Jurkat, Clone E6-1 (cell line): ENCODE measurements around the gene ICE1. TPM values are rescaled to one million over a fixed set of nuclear protein-coding genes. Genes with fewer than 3 reads are reported as not detected.
"Not testable (repeated sequence)": the region's sequence is repeated elsewhere in the genome, so short reads cannot be mapped to it uniquely, and the experiment has no call there.

Experiments used
- DNase-seq: peaks from one replicate; pipeline ENCODE4 v3.0.0-alpha.2; 2011; ENCODE audit warnings: low read depth, low spot score
- H3K4me3 ChIP-seq: 2 replicates; pipeline ENCODE4 v1.5.1; 2011; ENCODE audit warnings: mild to moderate bottlenecking, low read length, control low read depth, moderate library complexity
- polyA plus RNA-seq: library from polyadenylated mRNA; unstranded; fragments of >200 nt; gene quantifications from one replicate; pipeline ENCODE4 v1.2.1, GENCODE V29; 2012; ENCODE audit warnings: missing spikeins; ENCODE audit not compliant: insufficient read length, insufficient read depth

The ICE1 gene, protein sequence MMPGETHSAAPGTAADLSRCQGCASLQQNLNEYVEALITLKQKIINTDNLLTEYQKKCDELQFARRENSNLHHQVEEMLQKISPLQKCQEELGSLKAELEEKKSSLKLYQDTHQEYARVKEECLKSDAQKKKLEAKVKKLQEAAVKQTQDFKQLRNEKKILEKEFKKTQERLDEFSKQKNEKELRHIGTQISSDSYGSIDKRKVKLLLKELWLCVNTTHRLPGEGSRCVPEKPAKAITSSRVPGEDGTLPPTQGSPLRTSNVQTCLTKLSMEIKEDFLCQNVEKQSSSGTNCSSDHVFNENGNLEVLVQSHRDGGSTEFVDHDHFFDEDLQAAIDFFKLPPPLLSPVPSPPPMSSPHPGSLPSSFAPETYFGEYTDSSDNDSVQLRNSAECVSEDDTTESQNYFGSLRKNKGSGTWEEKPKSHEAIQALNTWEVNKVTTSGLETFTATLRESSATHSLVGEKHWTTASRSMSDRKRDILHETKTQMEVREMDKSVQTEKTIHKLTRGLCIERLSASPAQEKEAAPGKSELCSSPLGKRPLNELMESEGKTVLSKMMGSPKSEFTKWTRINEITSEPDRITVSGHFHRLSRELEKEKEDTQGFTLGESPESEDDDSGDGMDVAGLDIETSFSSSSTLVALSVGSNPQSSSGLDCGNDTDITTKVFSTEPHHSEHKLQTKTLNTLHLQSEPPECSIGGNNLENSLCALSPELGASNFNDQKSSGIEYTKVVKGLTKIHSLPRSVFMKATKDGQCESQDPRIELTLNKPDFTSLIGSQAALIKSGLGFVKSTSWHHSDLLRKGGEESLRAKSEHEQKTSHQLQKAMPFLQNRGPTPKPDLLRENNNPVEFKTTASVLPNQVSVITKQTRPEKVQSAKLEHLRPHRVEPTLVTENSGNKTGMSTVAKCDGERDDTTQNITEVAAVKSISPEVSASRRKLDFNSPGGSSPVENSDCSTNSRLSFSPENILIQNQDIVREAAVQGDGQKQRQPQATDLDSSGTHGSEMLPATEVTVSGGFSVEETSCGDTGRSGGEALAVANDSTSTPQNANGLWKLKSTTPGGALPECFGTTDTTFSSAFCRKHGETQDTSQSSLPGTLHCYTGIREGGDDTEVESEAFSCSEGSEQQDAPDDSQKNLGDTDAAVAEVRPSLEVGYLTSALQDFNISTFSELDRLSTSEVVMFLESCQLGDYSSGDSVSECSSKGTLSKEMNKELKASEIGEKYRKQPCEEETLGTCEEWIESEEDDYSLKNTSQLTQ (N-terminal part only)
- 29.3 TPM for polyA plus RNA-seq

DNA sequence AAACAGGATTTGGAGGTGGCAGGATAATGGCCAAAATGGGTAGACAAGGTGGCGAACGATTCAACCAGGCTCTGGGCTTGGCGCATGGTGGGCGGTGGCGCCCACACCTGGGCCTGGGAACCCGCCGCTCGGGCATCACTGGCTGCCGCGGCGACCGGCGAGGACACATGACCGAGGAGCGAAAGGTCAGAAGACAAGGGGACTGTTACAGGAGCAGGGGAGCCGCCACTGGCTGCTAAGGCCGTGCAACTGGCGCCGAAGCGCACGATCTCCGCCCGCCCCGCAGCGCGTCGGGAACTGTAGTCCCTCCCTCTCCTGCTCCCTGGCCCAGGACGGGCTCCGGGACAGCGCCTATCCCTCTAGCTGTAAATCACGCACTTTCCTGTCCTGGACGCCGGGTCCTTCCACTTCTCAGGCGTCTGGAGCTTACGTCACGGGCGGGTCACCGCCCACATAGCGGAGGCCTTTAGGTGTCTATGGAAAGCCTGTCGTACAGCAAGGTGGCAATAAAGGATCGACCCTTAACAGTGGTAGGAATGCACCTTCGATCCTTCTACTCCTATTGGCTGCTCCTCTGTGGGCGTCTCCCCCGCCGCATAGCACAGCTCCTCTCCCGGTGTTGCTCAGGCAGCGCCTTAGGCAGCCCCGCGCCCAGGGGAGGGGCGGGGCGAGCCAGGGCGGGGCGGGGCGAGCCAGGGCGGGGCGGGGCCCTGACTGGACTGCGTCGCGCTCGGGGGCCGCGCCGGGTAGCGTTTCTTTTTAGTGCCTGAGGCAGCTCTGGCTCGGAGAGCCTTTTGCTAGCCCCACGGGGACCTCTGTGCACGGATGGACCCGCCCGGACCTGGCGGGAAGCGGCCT, at the start of gene ICE1:
TSS of gene ICE1 (plus strand) at position 717 of the 858 bp plus-strand sequence. CDS start 239 bp downstream, outside the sequence.
- DNase-seq: peak; percentile 97
- H3K4me3 ChIP-seq: peak within 1 kb of the TSS; percentile 88

DNA sequence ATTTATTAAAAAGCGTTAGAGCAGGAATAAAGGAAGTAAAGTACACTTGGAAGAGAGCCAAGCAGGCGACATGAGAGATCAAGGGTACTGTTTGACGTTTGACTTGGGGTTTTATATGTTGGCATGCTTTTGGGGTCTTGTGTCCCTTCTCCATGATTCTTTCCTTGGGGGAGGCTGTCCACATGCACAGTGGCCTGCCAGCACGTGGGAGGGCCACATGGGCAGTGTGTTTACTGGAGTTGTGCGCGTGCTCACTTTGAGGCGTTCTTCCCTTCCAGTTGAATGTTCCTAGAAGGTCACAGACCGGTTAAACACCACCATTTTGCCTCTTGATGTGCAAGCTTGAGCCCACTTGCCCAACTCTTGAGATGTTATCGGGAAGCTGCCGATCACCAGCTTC, 49.5 kb upstream of the ICE1 start:
- H3K4me3 ChIP-seq: no peak overlapping the region
- DNase-seq: no peak

DNA sequence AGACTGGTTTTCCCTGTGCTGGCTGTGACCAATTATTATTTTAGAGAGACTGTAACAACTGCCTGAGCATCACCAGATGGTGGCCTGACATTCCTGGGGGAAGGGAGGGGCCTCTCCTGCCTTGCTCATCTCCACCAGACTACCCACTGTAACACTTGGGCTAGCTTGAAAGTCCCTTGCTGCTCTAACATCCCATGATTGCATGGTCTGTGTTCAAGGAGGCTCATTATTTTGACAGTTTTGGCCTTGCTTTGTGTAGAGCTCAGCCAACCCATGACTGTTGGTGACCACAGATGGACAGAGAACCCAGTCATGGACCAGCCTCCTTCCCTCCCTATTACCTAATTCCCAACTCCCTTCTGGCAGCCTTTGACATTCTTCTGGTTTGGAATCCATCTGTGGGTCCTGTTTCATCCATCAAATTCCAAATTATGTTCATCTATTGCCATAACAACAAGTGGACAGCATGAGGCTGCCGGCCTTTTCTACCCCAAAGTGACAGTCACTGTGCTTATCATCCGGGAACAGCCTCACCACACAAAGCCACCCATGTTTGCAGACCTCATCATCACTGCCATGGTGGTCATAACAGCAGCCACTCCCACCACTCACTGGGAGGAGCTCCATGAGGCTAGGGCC, 49.0 kb upstream of the ICE1 start:
- DNase-seq: no peak
- H3K4me3 ChIP-seq: no peak overlapping the region

DNA sequence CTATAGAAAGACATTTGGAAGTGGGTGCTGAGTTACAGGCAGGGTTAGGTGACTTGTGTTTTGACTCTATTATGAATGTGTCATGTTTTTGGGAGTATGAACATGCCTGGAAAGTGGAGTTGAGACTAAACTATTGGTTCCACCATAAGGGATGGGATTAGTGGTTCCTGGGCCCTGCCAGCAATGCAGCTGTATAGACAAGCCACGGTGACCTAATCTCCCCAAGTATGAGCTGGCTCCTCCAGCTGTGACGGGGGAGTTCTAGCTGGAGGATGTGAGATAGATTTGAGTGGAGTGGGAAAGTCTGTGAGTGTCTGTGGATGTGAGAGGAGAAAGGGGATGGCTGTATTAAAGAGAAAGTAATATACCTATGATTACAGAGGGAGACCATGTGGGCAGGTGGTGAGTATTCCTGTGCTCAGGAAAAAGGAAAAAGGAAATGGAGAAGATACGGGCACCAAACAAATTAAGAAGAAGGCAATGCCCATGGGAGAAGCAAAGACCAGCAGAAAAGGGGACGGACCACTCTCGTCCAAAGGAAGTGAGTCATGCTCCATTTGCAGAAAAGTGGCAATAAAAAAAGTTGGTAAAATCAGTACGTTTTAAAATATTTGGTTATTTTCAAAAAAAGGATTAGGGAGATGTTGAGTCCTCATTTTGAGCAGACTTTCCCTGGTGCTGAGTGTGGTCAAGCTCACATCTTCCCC, 48.3 kb upstream of the ICE1 start:
- no peak overlapping the region for H3K4me3 ChIP-seq
- no peak for DNase-seq

DNA sequence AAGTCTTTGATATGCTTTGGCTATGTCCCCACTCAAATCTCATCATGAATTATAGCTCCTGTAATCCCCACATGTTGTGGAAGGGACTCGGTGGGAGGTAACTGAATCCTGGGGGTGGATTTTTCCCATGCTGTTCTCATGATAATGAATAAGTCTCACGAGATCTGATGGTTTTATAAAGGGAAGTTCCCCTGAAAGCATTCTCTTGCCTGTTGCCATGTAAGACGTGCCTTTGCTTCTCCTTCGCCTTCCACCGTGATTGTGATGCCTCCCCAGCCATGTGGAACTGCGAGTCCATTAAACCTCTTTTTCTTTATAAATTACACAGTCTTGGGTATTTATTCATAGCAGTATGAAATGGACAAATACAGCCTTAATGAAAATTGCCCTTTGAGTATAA, 44.7 kb upstream of the ICE1 start:
- H3K4me3 ChIP-seq: no peak overlapping the region
- DNase-seq: no peak

DNA sequence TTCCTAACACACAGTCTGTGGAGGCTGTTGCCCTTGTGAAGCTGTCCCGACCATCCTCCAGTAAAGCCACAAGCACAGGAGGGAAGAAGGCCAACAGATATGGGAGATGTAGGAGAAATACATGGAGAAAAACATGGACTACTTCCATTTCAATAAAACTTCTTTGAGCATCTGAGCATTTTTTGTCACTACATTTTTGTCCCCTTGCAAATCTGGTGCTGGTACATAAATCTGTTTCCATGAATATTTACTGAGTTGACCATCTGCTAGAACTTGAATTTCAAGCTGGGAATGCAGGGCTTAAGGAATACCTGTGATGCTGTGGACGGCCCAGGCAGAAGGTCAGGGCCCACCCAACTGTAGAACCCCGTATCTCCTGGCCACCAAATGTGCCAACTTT, 43.9 kb upstream of the ICE1 start:
- DNase-seq: no peak
- H3K4me3 ChIP-seq: no peak overlapping the region

DNA sequence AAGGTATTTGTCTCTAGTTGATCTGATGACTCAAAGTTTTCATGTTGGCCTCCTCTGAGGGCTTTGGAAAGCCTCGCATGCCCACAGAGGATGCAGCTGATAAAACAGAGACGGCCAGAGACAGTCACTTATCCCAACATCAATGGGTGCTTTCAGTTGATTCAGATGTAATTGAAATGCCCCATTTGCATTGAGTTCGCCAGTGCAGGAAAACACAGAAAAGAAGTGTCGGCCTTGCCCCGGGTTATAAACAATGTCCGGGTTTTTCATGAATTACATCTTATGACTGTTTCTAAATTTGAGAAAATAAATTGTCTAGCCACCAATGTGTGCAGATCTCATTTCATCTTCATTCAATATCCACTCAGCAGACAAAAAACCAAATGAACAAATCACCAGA, 42.2 kb upstream of the ICE1 start:
- no peak overlapping the region for H3K4me3 ChIP-seq
- DNase-seq: no peak

DNA sequence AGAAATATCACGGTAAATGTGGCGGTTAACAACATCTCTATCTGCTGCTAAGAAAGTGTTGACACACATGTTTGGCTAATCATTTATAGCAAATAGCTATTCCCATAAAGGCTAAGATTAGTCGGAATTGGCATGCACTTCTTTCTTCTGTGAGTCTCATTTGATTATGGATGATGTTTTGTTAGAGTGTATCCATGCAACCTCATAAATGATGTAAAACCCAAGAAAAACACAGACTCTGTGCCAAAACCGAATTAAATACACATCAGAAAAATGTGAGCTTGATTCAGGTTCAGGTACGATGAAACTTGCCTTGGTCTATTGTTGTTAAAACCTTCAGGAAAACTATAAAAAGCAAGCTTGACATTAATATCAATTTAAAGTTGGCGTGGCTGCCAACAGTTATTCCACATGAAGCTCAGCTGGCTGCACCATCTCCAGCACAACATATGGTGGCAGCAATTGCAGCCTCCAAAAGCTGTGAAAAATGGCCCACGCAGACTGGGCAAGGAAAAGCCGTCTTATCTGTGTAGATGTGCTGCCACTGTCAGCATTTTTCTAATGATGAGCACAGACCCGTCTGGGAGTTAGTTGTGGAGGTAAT, 41.1 kb upstream of the ICE1 start:
- H3K4me3 ChIP-seq: no peak overlapping the region
- DNase-seq: no peak

DNA sequence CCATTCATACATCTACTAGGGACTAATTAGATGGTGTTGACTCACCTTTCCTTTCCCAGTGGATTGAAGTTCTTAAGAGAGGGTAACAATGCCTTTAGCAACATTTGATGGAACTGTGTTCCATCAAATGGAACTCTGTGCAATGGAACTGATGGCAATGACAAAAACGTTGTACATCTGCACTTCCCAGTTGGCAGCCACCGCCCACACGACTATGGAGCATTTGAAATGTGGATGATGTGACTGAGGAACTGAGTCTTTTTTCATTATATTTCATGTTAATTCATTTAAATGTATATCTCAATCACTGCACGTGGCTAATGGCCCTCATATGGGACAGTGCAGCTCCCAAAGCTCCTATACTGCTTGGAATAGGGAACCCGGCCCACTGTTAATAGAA, 39.0 kb upstream of the ICE1 start:
- no peak overlapping the region for H3K4me3 ChIP-seq
- DNase-seq: no peak

DNA sequence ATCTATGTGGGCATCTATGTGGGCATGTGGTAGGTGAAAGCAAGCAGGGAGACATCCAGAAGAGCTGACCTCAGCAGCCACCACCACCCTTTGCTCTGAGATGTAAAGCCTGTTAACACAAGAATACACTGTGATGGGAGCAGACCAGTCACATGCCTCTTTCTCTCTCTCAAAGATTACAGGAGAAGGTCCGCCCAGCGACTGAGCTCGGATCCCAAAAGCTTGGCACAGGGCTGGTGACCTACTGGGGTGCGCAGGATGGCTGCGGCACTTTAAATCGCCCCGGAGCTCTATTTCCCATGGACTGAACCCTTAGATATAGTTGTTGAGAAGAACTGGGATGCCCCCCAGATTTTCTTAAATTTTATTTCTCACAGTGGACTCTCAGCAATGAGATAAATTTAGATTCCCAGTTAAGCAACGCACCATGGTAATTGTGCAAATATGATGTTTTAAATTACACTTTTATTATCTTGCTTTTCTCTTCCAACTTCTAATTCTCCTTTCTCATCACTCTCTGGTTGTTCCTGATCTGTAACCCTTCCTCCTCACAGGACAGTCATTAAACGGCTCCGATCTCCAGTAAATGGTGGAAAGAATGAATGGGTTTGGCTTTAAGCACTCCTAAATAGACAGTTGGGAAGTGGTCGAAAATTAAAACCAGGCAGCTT, 37.7 kb upstream of the ICE1 start:
- H3K4me3 ChIP-seq: no peak overlapping the region
- no peak for DNase-seq

DNA sequence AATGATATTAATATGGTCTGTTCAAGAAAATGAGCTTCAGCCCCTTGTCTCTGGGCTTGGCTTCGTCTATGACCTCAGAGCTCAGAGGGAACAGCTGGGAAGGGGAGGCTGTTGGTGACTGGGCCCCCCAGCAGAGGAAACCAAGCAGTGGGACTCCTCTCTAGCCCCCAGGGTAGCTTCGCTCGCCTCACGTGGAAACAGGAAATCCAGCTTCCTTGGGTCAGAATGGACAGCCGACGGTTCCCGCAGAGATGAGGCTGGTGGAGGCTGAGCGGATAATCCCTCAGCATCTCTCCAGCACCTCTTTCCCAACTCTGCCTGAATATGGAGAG, 37.2 kb upstream of the ICE1 start:
- no peak for DNase-seq

DNA sequence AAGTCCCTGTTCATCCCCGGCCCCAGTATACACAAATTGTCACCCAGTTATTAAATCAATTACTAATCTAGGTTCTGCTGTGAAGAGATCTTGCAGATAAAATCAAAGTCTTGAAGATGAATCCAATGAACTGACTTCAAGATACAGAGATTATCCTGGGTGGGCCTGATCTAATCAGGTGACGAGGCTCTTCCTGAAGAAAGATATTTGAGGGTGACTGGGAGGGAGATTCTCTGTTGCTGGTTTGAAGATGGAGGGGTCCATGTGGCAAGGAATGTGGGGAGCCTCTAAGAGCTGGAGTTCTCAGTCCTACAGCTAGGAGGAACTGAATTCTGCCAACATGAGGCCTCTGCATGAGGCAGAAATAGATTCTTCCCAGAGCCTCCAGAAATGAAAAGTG, 36.1 kb upstream of the ICE1 start:
- no peak overlapping the region for H3K4me3 ChIP-seq
- no peak for DNase-seq

More for the DNA sequence above, 37.2 kb upstream of the ICE1 start:
- H3K4me3 ChIP-seq: no peak overlapping the region

DNA sequence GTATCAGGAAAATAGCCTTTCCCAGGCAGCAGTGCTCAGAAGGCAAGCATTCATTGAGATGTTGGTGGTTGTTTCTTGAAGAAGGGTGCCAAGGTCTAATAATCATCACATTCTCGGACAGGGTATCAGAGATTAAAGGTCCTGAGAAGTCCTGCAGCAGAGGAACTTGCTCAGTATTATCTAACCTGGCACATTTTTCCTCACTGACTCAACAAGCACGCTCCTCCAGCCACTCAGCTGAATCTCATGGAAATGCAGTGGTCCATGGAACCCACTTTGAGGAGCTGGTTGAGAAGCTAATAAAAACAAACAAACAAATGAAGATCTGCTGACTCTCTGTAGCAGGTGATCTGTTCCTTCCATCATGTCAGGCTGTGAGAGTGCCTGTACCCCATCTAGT, 35.3 kb upstream of the ICE1 start:
- DNase-seq: no peak
- H3K4me3 ChIP-seq: no peak overlapping the region

DNA sequence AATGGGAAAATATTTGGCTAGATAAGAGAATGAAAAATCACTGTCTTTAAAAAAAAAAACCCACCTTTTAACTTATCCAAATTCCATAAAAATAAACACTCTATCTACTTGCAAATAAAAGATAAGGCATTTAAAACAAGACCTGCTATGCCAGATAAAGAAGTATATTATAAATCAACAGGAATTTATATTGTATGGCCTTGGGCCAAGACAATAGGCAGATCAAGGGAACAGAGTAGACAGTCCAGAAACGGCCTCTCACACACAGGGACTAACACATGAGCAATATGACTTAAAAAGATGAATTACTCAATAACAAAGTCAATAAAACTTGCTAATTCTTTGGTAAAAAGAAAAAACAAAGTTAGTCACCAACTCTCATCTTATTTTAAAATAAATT, 34.7 kb upstream of the ICE1 start:
- no peak for DNase-seq
- H3K4me3 ChIP-seq: no peak overlapping the region

DNA sequence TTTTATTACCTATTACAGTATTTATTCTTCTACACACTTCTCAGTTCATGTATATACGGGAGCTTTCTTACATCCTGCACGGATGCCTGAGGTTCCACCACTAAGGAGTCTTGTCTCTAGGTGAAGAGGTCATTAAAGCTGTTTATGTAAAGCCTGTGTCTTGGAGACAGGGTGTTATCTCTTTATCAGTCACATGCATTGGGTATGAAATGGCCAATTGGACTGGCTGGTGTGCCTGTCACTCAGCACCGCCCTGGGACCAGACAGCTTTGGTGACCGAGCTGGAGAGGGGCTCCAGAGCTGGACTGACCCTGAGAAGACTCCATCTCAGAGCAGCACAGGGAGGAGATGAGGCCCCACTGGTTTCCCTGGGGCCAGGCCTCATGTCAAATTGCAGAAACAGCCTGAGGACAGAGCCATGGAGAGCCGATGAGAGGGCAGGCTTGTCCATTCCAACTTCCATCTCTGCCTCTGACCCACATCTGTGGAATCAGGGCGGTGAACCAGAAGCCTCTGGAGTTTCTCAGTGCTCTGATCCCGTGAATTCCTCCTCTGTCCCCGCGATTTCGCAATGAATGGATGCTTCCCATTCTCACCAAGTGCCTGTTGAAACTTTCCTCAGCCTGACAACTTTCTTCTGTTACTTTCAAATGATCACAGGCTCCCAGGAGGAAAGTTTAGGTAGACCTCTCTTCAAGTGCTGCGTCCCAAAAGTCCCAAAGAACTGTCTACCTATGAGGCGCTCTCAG, 32.2 kb upstream of the ICE1 start:
- not testable (repeated sequence) for H3K4me3 ChIP-seq, DNase-seq

DNA sequence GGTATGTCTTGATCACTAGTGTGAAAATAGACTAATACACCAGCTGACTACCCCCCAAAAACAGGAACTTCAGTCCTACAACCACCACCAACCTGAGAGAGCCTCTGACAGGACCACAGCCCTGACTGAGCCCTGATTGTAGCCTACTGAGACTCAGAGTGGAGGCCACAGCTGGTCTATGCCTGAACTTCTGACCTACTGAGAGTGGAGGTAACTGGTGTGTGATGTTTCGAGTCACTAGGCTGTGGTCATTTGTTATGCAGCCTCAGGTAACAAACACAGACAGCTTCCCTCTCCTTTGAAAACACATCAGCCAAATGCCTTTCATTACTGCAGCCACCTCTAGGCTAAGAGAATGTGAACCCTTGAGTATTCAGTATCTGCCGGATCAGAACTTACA, 30.0 kb upstream of the ICE1 start:
- DNase-seq, H3K4me3 ChIP-seq: not testable (repeated sequence)
